ENCODE measurements around the gene PPTC7. TPM values are rescaled to one million over a fixed set of nuclear protein-coding genes. Genes with fewer than 3 reads are reported as not detected.

Gene PPTC7
- total and polyA plus RNA-seq, 2 of the 8 experiments (the other 6 are each of a cell fraction or from before 2014, with no cell fraction given): 8.1 to 15.9 TPM

GRCh38 chr12:110599334-110599733 is 16.2 kb upstream of the PPTC7 start (continued):
- TF ChIP-seq CHD7 (IDR thresholded peaks at IDR 0.05; ENCODE audit: insufficient replicate concordance, low read length) (no peak), MAX (IDR thresholded peaks at IDR 0.05) (no peak), SAP30 (IDR thresholded peaks at IDR 0.05; ENCODE audit: insufficient read depth, insufficient replicate concordance, low read length) (no peak)
